Measurements from ENCODE around the gene OR11G2. TPM values are rescaled to one million over a fixed set of nuclear protein-coding genes. Genes with fewer than 3 reads are reported as not detected.
"Not testable (repeated sequence)": the region's sequence is repeated elsewhere in the genome, so short reads cannot be mapped to it uniquely, and the experiment has no call there.

The OR11G2 gene
- not detected for total RNA-seq

- no peak for DNase-seq
Observed at GRCh38 chr14:20190596-20190995, at the start of gene OR11G2. Gene OR11G2 (plus strand): TSS chr14:20190896. CDS start chr14:20197438, 6,542 bp downstream.

- DNase-seq = no peak
Observed at GRCh38 chr14:20143911-20144310, 46.8 kb upstream of the OR11G2 start.

GRCh38 chr14:20144820-20145219 is 45.9 kb upstream of the OR11G2 start:
- DNase-seq = no peak

GRCh38 chr14:20164462-20164861 is 26.2 kb upstream of the OR11G2 start:
- no peak for DNase-seq

GRCh38 chr14:20167091-20167490 is 23.6 kb upstream of the OR11G2 start:
- DNase-seq = no peak

GRCh38 chr14:20169852-20170251 is 20.8 kb upstream of the OR11G2 start:
- DNase-seq = not testable (repeated sequence)

- not testable (repeated sequence) for DNase-seq
Observed at GRCh38 chr14:20174205-20174604, 16.5 kb upstream of the OR11G2 start.

- no peak for DNase-seq
Observed at GRCh38 chr14:20176330-20176729, 14.4 kb upstream of the OR11G2 start.

- no peak for DNase-seq
Observed at GRCh38 chr14:20177433-20177974, 13.2 kb upstream of the OR11G2 start.

- no peak for DNase-seq
Observed at GRCh38 chr14:20179218-20179617, 11.5 kb upstream of the OR11G2 start.

GRCh38 chr14:20179880-20180279 is 10.8 kb upstream of the OR11G2 start:
- no peak for DNase-seq

- DNase-seq = no peak
Observed at GRCh38 chr14:20180486-20180885, 10.2 kb upstream of the OR11G2 start.

GRCh38 chr14:20184181-20184580 is 6.5 kb upstream of the OR11G2 start:
- DNase-seq = no peak

GRCh38 chr14:20191396-20191795 is 700 bp downstream of the OR11G2 start:
- DNase-seq = no peak

GRCh38 chr14:20194101-20194500 is 3.4 kb downstream of the OR11G2 start:
- DNase-seq = no peak

- not testable (repeated sequence) for DNase-seq
Observed at GRCh38 chr14:20195170-20195569, 4.5 kb downstream of the OR11G2 start.

GRCh38 chr14:20195911-20196310 is 5.2 kb downstream of the OR11G2 start:
- no peak for DNase-seq

GRCh38 chr14:20197459-20197858 is 6.8 kb downstream of the OR11G2 start:
- no peak for DNase-seq

- no peak for DNase-seq
Observed at GRCh38 chr14:20198991-20199390, 8.3 kb downstream of the OR11G2 start.

- no peak for DNase-seq
Observed at GRCh38 chr14:20204721-20205120, 14.0 kb downstream of the OR11G2 start.

GRCh38 chr14:20209595-20209994 is 18.9 kb downstream of the OR11G2 start:
- DNase-seq = no peak

GRCh38 chr14:20212406-20212805 is 21.7 kb downstream of the OR11G2 start:
- DNase-seq = not testable (repeated sequence)

GRCh38 chr14:20215196-20215595 is 24.5 kb downstream of the OR11G2 start:
- no peak for DNase-seq

- no peak for DNase-seq
Observed at GRCh38 chr14:20219033-20219432, 28.3 kb downstream of the OR11G2 start.

- DNase-seq = no peak
Observed at GRCh38 chr14:20223410-20223809, 32.7 kb downstream of the OR11G2 start, which contains the start of gene OR11H6. Gene OR11H6 (plus strand): TSS chr14:20223710. CDS start chr14:20223710, 0 bp downstream.
